Measurements from ENCODE around the gene PARP1.
A peak's percentile ranks its signal among the peaks of the same experiment; 100 is the strongest.
"Not testable (repeated sequence)": the region's sequence is repeated elsewhere in the genome, so short reads cannot be mapped to it uniquely, and the experiment has no call there.

PARP1 gene

DNA sequence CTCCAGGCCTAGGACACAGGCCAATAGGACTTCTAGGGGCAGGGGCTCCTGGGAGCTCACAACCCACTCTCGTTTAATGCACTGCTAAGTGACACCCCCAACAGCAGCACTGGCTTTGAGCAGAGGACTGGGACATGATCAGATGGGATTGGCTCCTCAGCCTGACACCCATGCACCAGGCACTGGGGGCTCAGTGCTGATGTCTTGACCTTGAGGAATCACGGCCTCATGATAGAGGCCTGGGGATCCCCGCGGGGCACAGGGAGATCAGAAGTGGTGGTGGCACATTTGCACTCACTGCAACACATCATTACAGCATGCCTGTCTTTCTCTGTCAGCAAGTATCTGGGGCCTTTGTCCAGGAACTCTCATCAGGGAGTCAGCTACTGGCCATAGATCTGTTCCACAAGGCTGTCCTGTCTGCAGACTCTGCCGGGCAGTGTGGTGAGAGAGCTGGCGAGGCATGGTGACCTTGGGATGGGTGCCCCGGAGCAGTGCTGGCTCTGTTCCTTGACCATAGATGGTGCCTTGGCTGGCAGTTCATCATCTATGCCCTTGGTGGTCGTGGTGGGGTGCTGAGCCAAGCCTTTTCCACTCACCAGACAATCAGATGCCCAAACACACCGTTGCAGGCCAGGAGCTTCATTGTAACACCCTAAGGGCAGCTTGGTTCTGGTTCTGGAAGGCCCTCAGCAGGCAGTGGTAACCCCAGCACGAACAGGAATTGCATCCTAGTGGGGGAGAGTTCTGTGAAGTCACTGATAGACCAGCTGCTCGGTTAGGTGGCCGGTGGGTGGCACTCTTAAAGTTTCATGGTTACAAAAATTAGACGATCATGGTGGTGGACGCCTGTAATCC, 22.2 kb upstream of the PARP1 start:
- Histone ChIP-seq H3K9me3 (ENCODE audit: control extremely low read depth in 1 of 5, control insufficient read depth in 4 of 5, insufficient read depth in 2 of 5, low read depth in 1 of 5, low read length in 4 of 5) (no peaks in the 10 kb centered on the region), H3K27ac (ENCODE audit: insufficient read depth in 1 of 2, low read depth in 1 of 2, low read length in 2 of 2, poor library complexity in 1 of 2, severe bottlenecking in 2 of 2) (no peak overlapping the region), H3K36me3 (ENCODE audit: control insufficient read depth in 4 of 4, insufficient read depth in 4 of 4, low read length in 3 of 4) (no peaks in the 10 kb centered on the region), H3K4me1 (ENCODE audit: control extremely low read depth in 1 of 4, control insufficient read depth in 4 of 4, insufficient read depth in 4 of 4, low read length in 3 of 4) (peaks cover 6 to 25% (median 21%) of the 10 kb centered on the region in 4 experiments), H3K4me3 (ENCODE audit: control insufficient read depth in 1 of 7, extremely low read depth in 1 of 7, insufficient read depth in 4 of 7, low read depth in 2 of 7, low read length in 6 of 7) (no peak overlapping the region), H3K27me3 (replicated peaks in 2 of 5; ENCODE audit: control insufficient read depth in 4 of 5, insufficient read depth in 5 of 5, low read length in 4 of 5) (no peaks in the 10 kb centered on the region)
- WGBS (ENCODE audit: insufficient coverage) = 95% methylated on average over 11 of the region's 14 CpGs
- DNase-seq = no peak
- POLR2A ChIA-PET = no interaction called here
- CTCF ChIA-PET = interaction anchor here (1.2 kb wide), 2 partner anchors 9 to 22 kb away, joined by 3 read pairs; partner anchors contain the start of gene PARP1

DNA sequence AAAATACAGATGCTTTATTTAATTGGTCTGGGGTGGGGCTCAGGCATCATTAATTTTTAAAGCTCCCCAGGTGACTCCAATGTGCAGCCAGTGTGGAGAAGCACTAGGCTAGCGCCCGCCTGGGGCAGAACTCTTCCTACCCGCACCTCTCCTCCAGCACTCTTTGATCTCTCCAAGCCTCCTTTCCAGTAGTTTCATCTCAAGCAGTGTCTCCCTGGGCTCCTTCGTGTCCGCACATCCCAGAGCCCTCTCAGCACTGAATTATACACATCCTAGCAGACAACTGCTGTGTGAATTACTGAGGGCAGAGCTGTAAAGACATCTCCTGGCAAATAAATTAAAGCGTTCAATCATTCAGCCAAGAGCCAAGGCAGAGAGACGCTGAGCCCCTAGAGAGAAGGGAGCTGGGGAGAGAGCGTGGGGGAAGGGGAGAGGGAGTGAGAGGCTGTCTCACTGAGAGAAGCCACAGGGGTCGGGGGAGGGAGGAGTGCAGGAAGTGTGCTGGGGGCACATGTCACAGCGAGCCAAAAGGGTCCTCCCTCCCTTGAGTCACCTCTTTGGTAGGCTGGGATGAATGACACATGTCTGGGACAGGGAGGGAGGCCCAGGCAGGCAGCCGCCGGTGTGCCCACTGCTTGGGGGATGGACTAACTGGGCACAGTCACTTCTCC, 21.0 kb upstream of the PARP1 start:
- H3K4me1 ChIP-seq (ENCODE audit: control extremely low read depth in 1 of 4, control insufficient read depth in 4 of 4, insufficient read depth in 4 of 4, low read length in 3 of 4) = peaks cover 6 to 30% (median 25%) of the 10 kb centered on the region in 4 experiments
- H3K9me3 ChIP-seq (ENCODE audit: control extremely low read depth in 1 of 5, control insufficient read depth in 4 of 5, insufficient read depth in 2 of 5, low read depth in 1 of 5, low read length in 4 of 5) = no peaks in the 10 kb centered on the region
- no peaks in the 10 kb centered on the region for H3K36me3 ChIP-seq (ENCODE audit: control insufficient read depth in 4 of 4, insufficient read depth in 4 of 4, low read length in 3 of 4)
- no peak overlapping the region for H3K27ac ChIP-seq (ENCODE audit: insufficient read depth in 1 of 2, low read depth in 1 of 2, low read length in 2 of 2, poor library complexity in 1 of 2, severe bottlenecking in 2 of 2)
- ChIA-PET CTCF (interaction anchor here (1.1 to 1.5 kb wide), 2 partner anchors 13 to 180 kb away, joined by 3 to 5 read pairs; no protein-coding TSS in a partner anchor), POLR2A (no interaction called here)
- WGBS (ENCODE audit: insufficient coverage) = 39% methylated on average over 7 of the region's 12 CpGs
- peak overlapping the region in 2 of 7 experiments; percentile 7 to 8 for H3K4me3 ChIP-seq (ENCODE audit: control insufficient read depth in 1 of 7, extremely low read depth in 1 of 7, insufficient read depth in 4 of 7, low read depth in 2 of 7, low read length in 6 of 7)
- DNase-seq = peak; percentile 50 to 87 (median 83)
- H3K27me3 ChIP-seq (replicated peaks in 2 of 5; ENCODE audit: control insufficient read depth in 4 of 5, insufficient read depth in 5 of 5, low read length in 4 of 5) = no peaks in the 10 kb centered on the region

DNA sequence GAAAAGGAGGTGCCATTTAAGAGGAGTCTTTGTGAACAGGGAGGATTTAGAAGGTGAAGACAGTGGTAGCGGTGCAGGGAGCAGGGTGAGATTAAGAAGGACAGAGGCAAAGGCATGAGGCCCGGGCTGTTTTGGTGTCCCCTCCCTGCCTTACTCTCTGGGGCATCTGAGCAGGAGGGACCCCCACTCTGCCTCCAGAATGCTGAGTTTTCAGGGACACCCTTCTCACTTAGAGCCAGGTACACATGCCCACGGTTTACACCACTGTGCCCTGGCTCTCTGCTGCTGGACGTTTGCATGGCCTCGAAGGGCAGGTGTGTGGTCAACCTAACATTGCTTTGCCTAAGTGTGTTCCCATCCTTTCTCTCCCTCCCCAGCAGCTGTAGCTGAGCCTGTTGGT, 20.5 kb upstream of the PARP1 start:
- WGBS (ENCODE audit: insufficient coverage) = 84% methylated on average over 4 of the region's 5 CpGs
- Histone ChIP-seq H3K27ac (ENCODE audit: insufficient read depth in 1 of 2, low read depth in 1 of 2, low read length in 2 of 2, poor library complexity in 1 of 2, severe bottlenecking in 2 of 2) (no peak overlapping the region), H3K36me3 (ENCODE audit: control insufficient read depth in 4 of 4, insufficient read depth in 4 of 4, low read length in 3 of 4) (no peaks in the 10 kb centered on the region), H3K27me3 (replicated peaks in 2 of 5; ENCODE audit: control insufficient read depth in 4 of 5, insufficient read depth in 5 of 5, low read length in 4 of 5) (no peaks in the 10 kb centered on the region), H3K4me3 (ENCODE audit: control insufficient read depth in 1 of 7, extremely low read depth in 1 of 7, insufficient read depth in 4 of 7, low read depth in 2 of 7, low read length in 6 of 7) (no peak overlapping the region), H3K4me1 (ENCODE audit: control extremely low read depth in 1 of 4, control insufficient read depth in 4 of 4, insufficient read depth in 4 of 4, low read length in 3 of 4) (peaks cover 6 to 30% (median 25%) of the 10 kb centered on the region in 4 experiments), H3K9me3 (ENCODE audit: control extremely low read depth in 1 of 5, control insufficient read depth in 4 of 5, insufficient read depth in 2 of 5, low read depth in 1 of 5, low read length in 4 of 5) (no peaks in the 10 kb centered on the region)
- CTCF ChIA-PET = interaction anchor here (1.1 to 1.5 kb wide), 2 partner anchors 13 to 180 kb away, joined by 3 to 5 read pairs; no protein-coding TSS in a partner anchor
- DNase-seq = no peak
- POLR2A ChIA-PET = no interaction called here

DNA sequence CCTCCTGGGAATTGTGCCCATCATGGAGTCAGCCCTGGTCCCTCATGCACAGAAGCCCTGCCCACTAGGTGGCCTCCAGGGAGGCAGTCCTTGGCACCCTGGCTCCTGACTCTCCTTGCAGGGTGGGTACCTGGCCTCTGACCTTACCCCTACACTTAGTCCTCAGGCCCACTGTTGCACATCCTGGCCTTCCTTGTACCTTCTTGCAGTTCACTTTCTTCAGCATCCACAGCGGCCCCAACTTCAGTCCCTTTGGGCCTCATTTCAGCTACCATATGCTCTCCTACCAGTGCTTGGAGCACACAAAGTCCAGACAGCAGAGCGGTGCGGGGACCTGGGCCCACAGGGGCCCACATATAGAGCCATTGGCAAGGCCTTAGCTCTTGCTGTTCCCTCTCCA, 19.2 kb upstream of the PARP1 start:
- Histone ChIP-seq H3K27me3 (replicated peaks in 2 of 5; ENCODE audit: control insufficient read depth in 4 of 5, insufficient read depth in 5 of 5, low read length in 4 of 5) (no peaks in the 10 kb centered on the region), H3K27ac (ENCODE audit: insufficient read depth in 1 of 2, low read depth in 1 of 2, low read length in 2 of 2, poor library complexity in 1 of 2, severe bottlenecking in 2 of 2) (no peak overlapping the region), H3K4me3 (ENCODE audit: control insufficient read depth in 1 of 7, extremely low read depth in 1 of 7, insufficient read depth in 4 of 7, low read depth in 2 of 7, low read length in 6 of 7) (no peak overlapping the region), H3K9me3 (ENCODE audit: control extremely low read depth in 1 of 5, control insufficient read depth in 4 of 5, insufficient read depth in 2 of 5, low read depth in 1 of 5, low read length in 4 of 5) (no peaks in the 10 kb centered on the region), H3K36me3 (ENCODE audit: control insufficient read depth in 4 of 4, insufficient read depth in 4 of 4, low read length in 3 of 4) (no peaks in the 10 kb centered on the region), H3K4me1 (ENCODE audit: control extremely low read depth in 1 of 4, control insufficient read depth in 4 of 4, insufficient read depth in 4 of 4, low read length in 3 of 4) (peaks cover 6 to 30% (median 25%) of the 10 kb centered on the region in 4 experiments)
- CTCF ChIA-PET = interaction anchor here (1.1 kb wide), 1 partner anchor 20 kb away, joined by 3 read pairs; no protein-coding TSS in a partner anchor
- WGBS (ENCODE audit: insufficient coverage) = 95% methylated on average over 3 of the region's 3 CpGs
- POLR2A ChIA-PET = no interaction called here
- DNase-seq = no peak

DNA sequence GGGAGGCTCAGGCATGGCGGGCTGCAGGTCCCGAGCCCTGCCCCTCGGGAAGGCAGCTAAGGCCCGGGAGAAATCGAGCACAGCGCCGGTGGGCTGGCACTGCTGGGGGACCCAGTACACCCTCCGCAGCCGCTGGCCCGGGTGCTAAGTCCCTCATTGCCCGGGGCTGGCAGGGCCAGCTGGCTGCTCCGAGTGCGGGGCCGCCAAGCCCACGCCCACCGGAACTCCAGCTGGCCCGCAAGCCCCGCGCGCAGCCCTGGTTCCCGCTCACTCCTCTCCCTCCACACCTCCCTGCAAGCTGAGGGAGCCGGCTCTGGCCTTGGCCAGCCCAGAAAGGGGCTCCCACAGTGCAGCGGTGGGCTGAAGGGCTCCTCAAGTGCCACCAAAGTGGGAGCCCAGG, 18.5 kb upstream of the PARP1 start:
- peaks cover 6 to 30% (median 25%) of the 10 kb centered on the region in 4 experiments for H3K4me1 ChIP-seq (ENCODE audit: control extremely low read depth in 1 of 4, control insufficient read depth in 4 of 4, insufficient read depth in 4 of 4, low read length in 3 of 4)
- H3K27me3 ChIP-seq (replicated peaks in 2 of 5; ENCODE audit: control insufficient read depth in 4 of 5, insufficient read depth in 5 of 5, low read length in 4 of 5); POLR2A ChIA-PET; H3K9me3 ChIP-seq (ENCODE audit: control extremely low read depth in 1 of 5, control insufficient read depth in 4 of 5, insufficient read depth in 2 of 5, low read depth in 1 of 5, low read length in 4 of 5); DNase-seq; H3K27ac ChIP-seq (ENCODE audit: insufficient read depth in 1 of 2, low read depth in 1 of 2, low read length in 2 of 2, poor library complexity in 1 of 2, severe bottlenecking in 2 of 2); H3K4me3 ChIP-seq (ENCODE audit: control insufficient read depth in 1 of 7, extremely low read depth in 1 of 7, insufficient read depth in 4 of 7, low read depth in 2 of 7, low read length in 6 of 7); H3K36me3 ChIP-seq (ENCODE audit: control insufficient read depth in 4 of 4, insufficient read depth in 4 of 4, low read length in 3 of 4): not testable (repeated sequence)
- CTCF ChIA-PET = interaction anchor here (0.8 to 4.9 kb wide), 5 partner anchors 11 to 182 kb away, joined by 3 to 43 read pairs (median 4); partner anchors contain the start of gene PARP1
- 91% methylated on average over 4 of the region's 23 CpGs for WGBS (ENCODE audit: insufficient coverage)

DNA sequence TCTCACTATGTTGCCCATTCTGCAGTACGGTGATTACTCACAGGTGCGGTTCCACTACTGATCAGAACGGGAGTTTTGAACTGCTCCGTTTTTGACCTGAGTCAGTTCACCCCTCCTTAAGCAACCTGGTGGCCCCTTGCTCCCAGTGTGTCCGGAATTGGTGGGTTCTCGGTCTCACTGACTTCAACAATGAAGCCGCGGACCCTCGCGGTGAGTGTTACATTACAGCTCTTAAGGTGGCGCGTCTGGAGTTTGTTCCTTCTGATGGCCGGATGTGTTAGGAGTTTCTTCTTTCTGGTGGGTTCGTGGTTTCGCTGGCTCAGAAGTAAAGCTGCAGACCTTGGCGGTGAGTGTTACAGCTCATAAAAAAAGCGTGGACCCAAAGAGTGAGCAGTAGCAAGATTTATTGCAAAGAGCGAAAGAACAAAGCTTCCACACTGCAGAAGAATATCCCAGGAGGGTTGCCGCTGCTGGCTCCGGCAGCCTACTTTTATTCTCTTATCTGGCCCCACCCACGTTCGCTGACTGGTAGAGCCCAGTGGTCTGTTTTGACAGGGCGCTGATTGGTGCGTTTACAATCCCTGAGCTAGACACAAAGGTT, 17.6 kb upstream of the PARP1 start:
- H3K4me1 ChIP-seq (ENCODE audit: control extremely low read depth in 1 of 4, control insufficient read depth in 4 of 4, insufficient read depth in 4 of 4, low read length in 3 of 4) = peaks cover 6 to 30% (median 25%) of the 10 kb centered on the region in 4 experiments
- H3K36me3 ChIP-seq (ENCODE audit: control insufficient read depth in 4 of 4, insufficient read depth in 4 of 4, low read length in 3 of 4) = no peaks in the 10 kb centered on the region
- peak overlapping the region in 4 of 7 experiments; percentile 30 to 68 (median 55) for H3K4me3 ChIP-seq (ENCODE audit: control insufficient read depth in 1 of 7, extremely low read depth in 1 of 7, insufficient read depth in 4 of 7, low read depth in 2 of 7, low read length in 6 of 7)
- no peak overlapping the region for H3K27ac ChIP-seq (ENCODE audit: insufficient read depth in 1 of 2, low read depth in 1 of 2, low read length in 2 of 2, poor library complexity in 1 of 2, severe bottlenecking in 2 of 2)
- peak in 2 of 3 donors; percentile 78 to 85 for DNase-seq
- ChIA-PET CTCF (interaction anchor here (0.6 to 4.9 kb wide), 16 partner anchors 11 to 933 kb away, joined by 3 to 43 read pairs (median 3); partner anchors contain the start of gene PARP1), POLR2A (interaction anchor here (1.8 kb wide), 1 partner anchor 18 kb away, joined by 5 read pairs; the partner anchor contains the start of gene PARP1)
- H3K27me3 ChIP-seq (replicated peaks in 2 of 5; ENCODE audit: control insufficient read depth in 4 of 5, insufficient read depth in 5 of 5, low read length in 4 of 5) = no peaks in the 10 kb centered on the region
- H3K9me3 ChIP-seq (ENCODE audit: control extremely low read depth in 1 of 5, control insufficient read depth in 4 of 5, insufficient read depth in 2 of 5, low read depth in 1 of 5, low read length in 4 of 5) = no peaks in the 10 kb centered on the region
- WGBS (ENCODE audit: insufficient coverage) = 25% methylated on average over 13 of the region's 24 CpGs
